Measurements from ENCODE around the gene LZTS2.
"Not testable (repeated sequence)": the region's sequence is repeated elsewhere in the genome, so short reads cannot be mapped to it uniquely, and the experiment has no call there.

Gene LZTS2

GRCh38 chr10:101032637-101033224 is 33.1 kb downstream of the LZTS2 start:
- DNase-seq (ENCODE audit: low read depth): peak; percentile 36

- DNase-seq (ENCODE audit: low read depth): no peak
These were observed 33.7 kb downstream of the LZTS2 start for GRCh38 chr10:101033276-101033675.

DNA sequence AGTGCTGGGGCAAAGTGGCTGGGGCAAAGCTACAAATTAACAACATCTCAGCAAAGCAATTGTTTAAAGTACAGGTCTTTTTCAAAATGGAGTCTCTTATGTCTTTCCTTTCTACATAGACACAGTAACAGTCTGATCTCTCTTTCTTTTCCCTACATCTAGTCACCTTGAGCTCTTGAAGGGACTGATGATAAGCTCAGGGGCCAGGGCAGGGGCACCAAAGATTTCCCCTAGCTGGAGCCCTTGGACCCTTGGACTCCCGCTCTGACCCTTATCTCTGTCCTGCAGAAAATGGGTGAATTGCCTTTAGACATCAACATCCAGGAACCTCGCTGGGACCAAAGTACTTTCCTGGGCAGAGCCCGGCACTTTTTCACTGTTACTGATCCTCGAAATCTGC is 34.8 kb downstream of the LZTS2 start:
- not testable (repeated sequence) for DNase-seq (ENCODE audit: low read depth)

DNA sequence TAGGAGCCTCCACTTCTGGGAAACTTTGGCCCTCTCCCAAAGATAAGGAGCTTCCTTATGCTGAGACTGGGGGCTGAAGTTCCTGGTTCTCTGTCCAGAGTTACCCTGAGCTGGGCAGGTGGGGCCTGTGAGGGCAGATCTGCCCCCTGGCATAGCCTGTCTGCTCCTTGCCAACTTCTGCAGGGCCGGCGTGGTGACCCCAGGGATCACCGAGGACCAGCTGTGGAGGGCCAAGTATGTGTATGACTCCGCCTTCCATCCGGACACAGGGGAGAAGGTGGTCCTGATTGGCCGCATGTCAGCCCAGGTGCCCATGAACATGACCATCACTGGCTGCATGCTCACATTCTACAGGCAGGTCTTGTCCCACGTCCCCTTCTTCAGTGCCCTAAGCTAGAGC is 35.7 kb downstream of the LZTS2 start:
- no peak for DNase-seq (ENCODE audit: low read depth)

DNA sequence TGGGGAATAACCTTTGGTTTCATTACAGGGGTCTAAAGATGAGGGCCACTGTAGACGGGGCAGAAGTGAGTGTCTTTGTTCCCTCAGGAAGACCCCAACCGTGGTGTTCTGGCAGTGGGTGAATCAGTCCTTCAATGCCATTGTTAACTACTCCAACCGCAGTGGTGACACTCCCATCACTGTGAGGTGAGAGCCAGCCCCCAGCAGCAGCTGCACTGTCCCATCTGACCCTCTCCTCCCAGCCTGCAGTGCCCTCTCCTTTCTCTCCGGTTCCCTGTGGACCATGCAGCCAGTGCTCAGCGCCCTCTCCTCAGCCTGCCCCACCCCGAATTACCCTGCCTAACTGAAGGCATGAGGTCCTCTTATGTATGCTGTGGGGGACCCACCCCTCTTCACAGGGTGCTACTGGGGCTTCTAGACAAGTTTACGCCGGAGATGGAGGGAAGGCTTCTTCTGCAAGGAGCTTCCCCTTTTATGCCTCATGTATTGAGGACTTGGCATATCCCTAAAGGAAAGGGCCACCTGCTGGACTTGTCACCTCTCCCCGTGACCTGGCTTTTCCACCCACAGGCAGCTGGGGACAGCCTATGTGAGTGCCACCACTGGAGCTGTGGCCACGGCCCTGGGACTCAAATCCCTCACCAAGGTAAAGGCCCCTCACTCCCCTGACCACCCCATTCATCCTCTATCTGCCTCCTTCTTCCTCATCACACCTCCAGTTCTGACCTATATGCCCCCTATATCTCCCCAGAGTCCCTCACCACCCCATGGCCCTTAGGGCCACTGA is 36.5 kb downstream of the LZTS2 start:
- no peak for DNase-seq (ENCODE audit: low read depth)

DNA sequence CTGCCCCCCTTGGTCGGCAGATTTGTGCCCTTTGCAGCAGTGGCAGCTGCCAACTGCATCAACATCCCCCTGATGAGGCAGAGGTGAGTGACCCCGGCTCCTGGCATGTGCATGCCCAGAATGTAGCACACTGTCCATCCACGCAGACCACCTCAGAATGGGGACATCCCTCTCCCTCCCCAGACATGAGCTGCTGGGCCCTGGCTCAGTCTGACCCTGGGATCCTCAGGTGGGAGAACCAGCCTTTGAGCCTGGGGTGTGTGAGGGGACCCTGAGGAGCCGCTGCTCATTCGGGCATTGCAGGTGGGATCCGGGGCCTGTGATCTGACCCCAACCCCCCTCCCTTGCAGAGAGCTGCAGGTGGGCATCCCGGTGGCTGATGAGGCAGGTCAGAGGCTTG is 37.1 kb downstream of the LZTS2 start:
- DNase-seq (ENCODE audit: low read depth): no peak

DNA sequence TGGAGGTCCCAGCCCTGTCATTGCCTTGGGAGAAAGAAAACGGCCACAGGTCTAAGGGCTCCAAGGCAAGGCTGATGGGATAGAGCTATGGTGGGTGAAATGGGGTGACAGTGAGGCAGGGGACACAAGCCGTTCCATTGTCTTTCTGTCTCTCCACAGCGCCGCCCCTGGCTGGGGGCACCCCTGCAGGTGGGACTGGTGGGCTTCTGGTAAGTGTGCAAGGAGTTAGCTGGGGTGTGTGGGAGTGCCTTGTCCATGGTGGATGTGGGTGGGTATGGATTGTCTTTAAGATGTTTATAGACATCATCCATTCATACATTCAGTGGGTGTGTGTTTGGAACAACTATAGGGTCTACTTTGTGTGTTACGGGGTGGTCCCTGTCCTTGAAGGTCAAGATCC is 38.9 kb downstream of the LZTS2 start:
- no peak for DNase-seq (ENCODE audit: low read depth)

DNA sequence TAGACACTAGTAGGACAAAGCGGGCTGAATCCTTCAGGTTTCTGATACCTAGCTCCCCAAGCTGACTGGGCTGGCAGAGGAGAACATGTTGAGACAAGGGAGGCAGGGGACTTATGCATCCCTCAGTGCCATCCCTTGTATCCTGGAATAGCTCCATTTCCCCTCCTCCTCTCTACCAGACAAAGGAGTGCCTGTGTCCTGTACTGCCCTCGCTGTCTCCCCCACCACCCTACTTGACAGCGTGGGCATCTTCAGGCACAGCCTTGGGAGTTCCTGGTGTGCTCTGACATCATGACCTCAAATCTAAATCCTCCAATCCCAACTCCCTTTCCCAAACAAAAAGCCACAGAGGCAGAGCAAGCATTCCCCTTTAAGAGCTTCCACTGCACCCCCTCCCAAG is 40.5 kb downstream of the LZTS2 start:
- DNase-seq (ENCODE audit: low read depth): no peak

DNA sequence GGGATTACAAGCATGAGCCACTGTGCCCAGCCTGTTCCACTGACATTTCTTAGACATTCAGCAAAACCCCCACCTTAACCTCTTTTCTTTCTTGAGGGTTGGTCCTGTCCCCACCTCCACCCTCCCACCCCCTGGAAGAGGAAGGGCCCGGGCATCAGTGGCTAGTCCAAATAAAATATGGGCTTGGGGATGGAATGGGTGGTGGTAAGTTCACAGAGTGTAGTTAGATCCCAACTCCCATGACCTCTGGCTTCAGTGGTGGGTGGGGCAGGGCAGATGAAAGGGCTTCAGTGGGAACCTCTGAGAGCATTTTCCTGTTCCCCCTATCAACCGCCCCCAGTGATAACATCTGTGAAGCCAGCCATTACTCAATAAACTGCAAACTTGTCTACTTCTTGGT is 41.2 kb downstream of the LZTS2 start:
- no peak for DNase-seq (ENCODE audit: low read depth)

- DNase-seq (ENCODE audit: low read depth): peak; percentile 56
These were observed 41.7 kb downstream of the LZTS2 start for GRCh38 chr10:101041252-101041761.

DNA sequence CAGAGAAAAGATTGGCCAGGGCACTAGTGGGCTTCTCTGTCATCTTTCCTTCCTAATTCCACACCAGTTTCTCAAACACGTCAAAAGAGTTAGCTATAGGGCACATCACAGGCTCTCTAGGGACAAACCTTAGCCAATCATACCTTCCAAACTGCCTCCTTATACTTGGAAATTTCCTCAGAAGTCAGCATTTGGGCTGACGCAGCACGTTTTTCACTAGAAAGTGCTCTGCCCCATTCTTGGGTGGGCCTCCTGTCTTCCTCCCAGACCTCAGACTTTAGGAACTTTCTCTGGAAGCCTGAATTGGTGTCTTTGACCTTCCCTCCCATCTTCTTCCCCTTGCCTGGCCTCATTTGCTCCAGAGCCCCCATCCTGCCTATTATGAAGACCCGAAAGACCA is 42.5 kb downstream of the LZTS2 start:
- no peak for DNase-seq (ENCODE audit: low read depth)

DNA sequence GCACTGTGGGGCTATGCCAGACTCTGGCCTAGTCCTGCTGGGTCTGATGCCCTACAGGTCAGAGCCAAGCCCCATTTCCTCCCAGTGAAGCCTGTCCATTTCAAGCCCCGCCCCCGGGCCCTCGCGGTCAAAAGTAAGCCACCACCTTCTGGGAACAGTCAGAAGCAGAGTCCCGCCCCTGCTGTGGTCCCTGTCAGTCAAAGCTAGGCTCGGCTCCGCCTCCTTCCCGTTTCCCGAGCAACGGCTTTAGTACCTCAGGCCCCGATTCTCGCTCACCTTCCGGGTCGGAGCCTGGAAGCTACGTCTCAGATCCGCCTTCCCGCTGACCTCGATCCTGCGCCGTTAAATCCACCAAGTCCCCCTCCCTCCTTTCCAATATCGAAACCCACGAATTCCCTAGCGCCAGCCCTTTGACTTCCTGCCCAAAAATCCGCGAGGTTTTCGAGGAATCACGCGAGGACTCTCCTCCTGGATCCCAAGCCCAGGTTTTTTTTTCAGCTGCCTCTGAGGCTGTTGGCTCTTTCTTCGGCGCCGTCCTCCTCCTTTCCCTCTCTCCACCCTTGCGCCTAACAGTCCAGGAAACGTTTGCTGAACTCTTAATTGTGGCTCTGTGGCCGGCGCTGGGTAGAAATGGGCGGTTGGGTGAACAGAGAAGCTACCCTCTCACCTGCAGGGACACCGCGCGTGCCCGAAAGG is 43.2 kb downstream of the LZTS2 start:
- DNase-seq (ENCODE audit: low read depth): peak; percentile 88

- DNase-seq (ENCODE audit: low read depth): no peak
These were observed 43.7 kb downstream of the LZTS2 start for GRCh38 chr10:101043363-101043707.

DNA sequence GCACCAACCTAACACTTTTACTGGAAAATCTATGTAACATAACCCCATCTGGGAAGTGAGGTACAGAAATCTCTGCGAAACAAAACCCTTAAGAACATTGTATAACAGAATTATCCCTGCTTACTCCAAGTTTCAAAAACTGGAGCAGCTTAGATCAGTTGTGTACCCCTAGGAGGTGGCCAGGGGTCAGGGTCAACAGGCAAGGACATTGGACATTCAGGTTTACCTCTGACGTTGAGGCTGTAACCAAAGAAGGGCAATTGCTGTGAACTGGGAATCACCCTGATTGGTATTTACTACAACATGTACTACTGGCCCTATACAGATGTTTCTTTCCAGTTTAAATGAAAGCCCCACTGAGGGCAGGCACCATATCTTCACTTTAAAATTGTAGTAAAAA is 44.5 kb downstream of the LZTS2 start:
- DNase-seq (ENCODE audit: low read depth): no peak

GRCh38 chr10:101046332-101047238 is 47.0 kb downstream of the LZTS2 start:
- no peak for DNase-seq (ENCODE audit: low read depth)

GRCh38 chr10:101047268-101047667 is 47.7 kb downstream of the LZTS2 start:
- no peak for DNase-seq (ENCODE audit: low read depth)

DNA sequence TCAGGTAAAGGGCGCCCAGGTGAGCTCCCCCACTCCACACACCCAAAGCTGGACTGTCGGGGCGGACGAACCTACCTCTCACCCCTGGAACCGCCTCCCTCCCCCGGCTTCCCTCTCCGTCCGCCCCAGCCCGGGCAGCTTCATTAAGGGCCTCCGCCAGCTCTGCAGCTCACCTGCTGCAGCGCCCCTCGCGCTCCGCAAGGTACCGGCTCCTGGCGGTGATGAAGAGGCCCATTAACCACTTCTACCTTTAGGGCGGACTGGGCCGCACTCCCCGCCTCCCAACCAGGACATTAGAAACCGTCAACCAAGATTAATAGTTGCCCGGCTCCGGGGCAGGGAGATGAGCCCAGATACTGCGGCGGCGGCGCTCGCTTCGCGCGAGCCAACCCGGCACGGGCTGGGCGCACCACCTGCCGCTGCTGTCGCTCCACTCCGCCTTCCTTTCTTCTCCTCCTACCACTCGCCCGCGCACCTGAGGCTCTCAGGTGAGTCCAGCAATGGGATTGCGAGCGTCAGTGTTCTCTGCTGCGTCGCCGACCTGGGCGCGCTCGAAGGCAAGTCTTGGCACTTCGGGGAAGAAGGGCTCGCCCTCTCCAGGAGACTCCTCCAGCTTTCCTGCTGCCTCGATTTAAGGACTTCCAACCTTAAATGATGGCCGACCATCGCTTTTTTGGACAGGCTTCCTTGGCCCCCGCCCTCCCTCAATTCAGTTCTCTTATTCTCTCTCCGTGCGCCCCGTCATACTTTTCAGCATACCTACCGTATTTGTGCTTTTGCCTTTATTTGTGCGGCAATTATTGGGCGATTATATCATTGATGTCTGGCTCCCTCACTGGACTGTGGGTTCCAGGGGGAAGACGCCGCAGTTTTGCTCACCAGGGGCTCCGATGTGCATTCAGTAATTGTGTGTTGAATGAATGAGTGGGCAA is 48.6 kb downstream of the LZTS2 start:
- no peak for DNase-seq (ENCODE audit: low read depth)

DNA sequence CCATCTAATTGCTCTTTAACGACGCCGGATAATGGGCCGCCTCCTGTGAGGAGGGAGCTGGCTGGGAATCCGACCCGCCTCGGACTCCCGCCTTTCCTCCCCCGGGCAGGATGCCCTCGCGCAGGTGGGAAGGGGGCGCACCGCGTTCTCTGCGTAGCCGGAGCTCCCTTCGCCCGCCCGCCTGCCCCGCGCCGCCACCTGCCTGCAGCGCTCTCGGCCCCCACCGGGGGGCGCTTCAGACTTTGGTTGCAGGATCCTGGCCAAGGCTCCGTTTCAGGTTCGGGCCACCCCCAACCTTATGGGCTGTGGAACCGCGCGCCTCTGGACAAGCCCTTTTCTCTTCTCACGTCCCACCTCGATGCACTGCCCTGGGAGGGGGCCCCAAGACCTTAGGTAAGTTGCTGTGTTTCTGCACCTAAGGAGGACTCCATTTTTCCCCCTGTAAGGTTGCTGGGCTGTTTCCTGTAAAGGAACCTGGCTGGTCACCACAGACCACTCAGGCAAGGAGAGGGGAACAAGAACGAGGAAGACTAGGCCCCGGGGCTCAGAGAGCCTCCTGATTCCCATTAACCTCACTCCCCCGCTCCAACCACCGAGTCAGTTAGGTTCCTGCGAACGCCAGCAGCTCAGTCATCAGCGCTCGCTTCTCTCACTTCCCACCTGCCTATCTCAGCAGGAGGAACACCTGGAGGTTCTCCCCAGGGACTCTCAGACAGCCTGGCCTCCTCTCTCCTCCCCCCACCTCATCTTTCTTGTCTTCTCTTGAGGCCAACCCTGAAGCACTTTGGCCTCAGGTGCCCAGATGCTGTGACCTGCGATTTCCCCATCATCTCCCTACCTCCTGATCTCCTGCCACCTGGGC is 50.8 kb downstream of the LZTS2 start:
- peak; percentile 68 for DNase-seq (ENCODE audit: low read depth)

GRCh38 chr10:101052285-101052684 is 52.7 kb downstream of the LZTS2 start:
- DNase-seq (ENCODE audit: low read depth): no peak

GRCh38 chr10:101053516-101053915 is 53.9 kb downstream of the LZTS2 start:
- DNase-seq (ENCODE audit: low read depth): no peak
